IPS-11a (cell line): ENCODE results near the gene FOLR1.
A peak's percentile ranks its signal among the peaks of the same experiment; 100 is the strongest.

Experiments
- H3K4me3 ChIP-seq: one replicate; pipeline ENCODE4 v1.5.1; 2013; ENCODE audit warnings: low read depth, low read length, control low read depth

FOLR1 gene

DNA sequence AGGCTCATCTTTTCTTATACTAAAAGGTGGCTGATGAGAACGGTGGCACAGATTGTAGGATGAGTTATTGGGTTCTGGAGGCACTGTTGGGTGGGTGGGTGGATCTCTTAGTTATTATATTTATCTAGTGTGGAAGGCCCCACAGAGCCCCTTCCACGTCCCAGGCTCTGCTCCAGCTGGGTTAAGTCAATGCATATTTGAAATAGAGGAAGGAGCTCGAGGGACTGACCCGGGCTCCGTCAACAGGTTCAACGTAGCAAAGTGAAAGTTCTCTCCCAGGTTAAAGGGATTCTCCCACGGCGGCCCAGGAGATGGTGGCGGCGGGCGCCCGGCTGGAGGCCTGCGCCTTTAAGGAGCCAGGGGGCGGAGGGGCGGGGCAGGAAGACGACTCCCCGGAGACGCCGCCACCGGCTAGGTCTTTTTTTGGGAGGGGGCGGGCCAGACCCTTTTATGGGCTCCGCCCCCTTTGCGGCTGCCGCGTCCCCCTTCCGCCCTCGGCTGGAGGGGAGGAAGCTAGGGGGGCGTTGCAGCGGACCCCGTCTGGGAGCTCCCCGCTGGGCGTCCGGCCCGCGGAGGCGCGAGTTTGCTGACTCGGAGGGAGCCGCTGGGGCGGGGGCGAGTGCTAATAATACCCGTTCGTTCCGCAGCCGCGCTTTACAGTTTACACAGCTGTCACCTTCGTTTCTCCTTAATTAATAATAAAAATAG lies 31.1 kb downstream of the FOLR1 start:
- H3K4me3 ChIP-seq: peak overlapping the region; percentile 61

- H3K4me3 ChIP-seq: peak overlapping the region; percentile 80
These were observed 31.9 kb downstream of the FOLR1 start for GRCh38 chr11:72223615-72224563.

DNA sequence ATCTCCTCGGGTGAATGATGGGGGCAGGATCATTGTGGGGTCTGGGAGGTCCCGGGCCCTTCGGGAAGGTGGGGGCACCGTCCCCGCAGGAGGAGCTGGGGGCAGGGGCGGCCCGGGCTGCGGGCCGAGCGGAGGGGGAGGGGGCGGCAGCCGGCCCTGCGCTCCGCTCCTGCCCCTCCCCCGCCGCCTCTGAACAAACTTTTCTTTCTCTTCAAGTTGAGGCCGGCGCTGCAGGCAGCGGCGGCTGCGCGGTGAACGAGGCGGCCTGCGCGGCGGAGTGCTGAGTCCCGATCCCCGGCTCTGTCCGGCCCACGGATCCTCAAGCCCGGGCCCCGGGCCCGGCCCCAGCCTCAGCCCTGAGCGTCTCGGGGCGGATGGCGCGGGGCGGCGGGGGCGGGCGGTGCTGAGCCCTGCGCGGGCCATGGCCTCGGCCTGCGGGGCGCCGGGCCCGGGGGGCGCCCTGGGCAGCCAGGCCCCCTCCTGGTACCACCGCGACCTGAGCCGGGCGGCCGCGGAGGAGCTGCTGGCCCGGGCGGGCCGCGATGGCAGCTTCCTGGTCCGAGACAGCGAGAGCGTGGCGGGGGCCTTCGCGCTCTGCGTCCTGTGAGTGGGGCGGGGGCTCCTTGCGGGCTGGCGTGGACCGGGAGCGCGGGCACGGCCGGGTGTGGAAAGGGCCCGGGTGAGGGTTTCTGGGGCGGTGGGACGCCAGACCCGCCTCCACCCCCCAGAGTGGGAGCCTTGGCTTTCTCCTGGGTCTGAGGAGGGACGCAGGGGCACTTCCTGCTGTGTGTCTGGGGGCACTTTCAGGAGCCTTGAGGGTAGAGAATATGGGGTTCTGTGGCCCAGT lies 32.8 kb downstream of the FOLR1 start, which contains the start of gene INPPL1:
Gene INPPL1 (plus strand): TSS at position 204 of the 847 bp plus-strand sequence. CDS start 218 bp downstream, at position 422.
- peak within 1 kb of the TSS; percentile 80 for H3K4me3 ChIP-seq

DNA sequence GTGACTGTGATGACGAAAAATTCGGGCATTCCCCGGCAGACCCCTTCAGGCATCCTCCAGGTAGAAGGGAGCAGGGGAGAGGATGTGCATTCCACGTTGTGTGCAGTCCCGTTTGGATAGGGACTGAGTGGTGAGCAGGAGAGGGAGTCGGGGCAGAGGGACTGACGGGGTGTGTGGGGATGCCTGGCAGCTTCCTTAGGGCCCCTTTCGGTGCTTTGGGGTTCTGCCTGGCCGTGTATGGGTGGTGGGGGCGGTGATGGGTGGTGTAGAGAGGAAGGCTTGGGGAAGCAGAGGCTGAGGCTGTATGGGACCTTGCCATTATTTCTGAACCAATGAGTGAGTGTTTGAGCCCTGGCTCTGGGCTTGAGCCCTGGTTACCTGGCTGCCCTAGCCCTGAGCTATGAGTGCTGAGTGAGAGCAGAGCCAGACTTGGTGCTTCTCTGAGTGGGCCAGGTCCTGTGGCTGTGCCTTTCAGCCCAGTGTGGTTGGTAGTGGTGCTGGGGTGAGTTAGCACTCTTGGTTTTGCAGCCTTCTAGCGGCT lies 33.5 kb downstream of the FOLR1 start:
- H3K4me3 ChIP-seq: peak overlapping the region; percentile 80

DNA sequence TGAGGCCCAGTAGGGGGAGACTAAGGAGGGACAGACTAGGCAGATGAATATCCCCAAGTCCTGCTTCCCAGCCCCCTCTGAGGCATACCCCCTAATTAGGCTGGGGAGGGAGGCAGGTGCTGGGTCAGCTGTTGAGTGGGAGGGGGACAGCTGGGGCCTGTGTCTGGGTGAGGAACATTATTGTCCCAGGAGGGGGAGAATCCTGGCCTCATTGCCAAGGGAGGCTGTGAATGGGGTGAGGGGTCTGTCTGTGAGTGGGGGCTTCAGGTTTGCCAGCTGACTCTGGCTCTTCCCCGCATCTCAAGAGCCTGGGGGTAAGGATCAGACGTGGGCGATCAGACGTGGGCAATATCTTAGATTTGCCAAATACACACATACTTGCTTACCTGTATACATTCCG lies 34.8 kb downstream of the FOLR1 start:
- no peak overlapping the region for H3K4me3 ChIP-seq

DNA sequence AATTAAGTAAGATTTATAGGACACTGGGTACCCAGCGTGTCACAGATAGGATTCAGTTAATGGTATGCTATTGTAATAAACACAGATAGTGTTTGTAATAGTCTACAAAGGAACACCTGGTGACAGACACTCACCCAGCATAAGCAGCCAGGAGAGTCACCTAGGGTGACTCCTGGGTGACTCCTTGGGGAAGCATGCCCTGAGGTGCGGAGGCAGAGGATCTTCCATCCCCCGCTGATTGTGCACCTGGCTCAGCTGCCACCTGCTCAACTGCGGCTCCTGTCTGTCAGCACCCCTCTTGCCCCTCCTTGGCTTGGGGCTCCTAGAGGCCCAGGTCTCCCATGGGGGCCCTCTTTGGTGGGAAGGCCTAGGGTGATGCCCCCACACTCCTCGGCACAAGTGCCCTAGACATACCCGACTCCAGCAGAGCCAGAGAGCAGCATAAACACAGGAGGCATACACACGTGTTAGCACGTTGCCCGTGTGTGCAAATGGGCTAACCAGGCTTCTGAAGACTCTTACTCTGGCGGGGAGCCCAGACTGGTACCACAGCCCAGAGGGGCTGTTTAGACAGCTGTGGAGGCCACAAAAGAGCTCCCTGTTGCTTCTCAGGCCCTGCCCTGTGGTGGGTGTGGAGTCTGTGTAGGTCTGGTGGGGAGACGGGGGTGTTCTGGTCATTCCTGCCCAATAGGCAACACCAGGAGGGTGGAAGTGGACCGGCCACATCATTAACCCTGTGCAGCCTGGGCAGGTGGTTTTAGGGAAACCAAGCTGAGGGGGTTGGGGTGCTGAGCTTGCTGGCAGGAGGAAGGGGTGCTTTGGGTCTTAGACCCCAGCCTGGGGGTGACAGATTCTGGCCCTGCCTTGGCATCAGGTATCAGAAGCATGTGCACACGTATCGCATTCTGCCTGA lies 35.6 kb downstream of the FOLR1 start:
- H3K4me3 ChIP-seq: no peak overlapping the region

- no peak overlapping the region for H3K4me3 ChIP-seq
These were observed 36.4 kb downstream of the FOLR1 start for GRCh38 chr11:72228229-72228843.

GRCh38 chr11:72228844-72229231 lies 36.9 kb downstream of the FOLR1 start:
- no peak overlapping the region for H3K4me3 ChIP-seq

- H3K4me3 ChIP-seq: no peak overlapping the region
These were observed 37.5 kb downstream of the FOLR1 start for GRCh38 chr11:72229336-72229924.

DNA sequence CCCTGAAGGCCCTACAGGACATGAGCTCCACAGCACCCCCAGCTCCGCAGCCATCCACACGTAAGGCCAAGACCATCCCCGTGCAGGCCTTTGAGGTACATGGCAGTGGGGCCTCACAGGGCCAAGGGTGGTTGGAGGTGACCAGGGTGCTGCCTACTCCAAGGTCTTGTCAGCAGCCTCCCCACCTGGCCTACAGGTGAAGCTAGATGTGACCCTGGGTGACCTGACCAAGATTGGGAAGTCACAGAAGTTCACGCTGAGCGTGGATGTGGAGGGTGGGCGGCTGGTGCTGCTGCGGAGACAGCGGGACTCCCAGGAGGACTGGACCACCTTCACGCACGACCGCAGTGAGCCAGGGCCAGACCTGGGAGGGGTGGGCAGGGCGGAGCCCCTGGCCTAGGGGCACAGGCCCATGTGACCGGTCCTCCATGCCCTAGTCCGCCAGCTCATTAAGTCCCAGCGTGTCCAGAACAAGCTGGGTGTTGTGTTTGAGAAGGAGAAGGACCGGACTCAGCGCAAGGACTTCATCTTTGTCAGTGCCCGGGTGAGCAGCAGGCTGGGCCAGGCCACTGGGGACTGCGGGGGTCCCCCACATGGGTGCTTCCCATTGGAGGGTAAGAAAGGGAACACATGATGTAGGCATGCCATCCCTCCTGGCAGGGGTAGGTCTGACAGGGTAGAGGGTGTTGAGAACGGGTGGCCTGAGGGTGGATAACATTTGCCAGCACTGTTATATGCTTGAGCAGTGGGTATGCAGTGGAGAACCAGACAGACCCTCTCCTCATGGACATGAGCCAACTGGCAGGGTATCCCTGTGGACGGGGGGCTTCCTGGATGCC lies 38.2 kb downstream of the FOLR1 start:
- H3K4me3 ChIP-seq: no peak overlapping the region

- no peak overlapping the region for H3K4me3 ChIP-seq
These were observed 38.9 kb downstream of the FOLR1 start for GRCh38 chr11:72230764-72231365.

- no peak overlapping the region for H3K4me3 ChIP-seq
These were observed 39.7 kb downstream of the FOLR1 start for GRCh38 chr11:72231396-72232259.

GRCh38 chr11:72232260-72233055 lies 40.5 kb downstream of the FOLR1 start:
- H3K4me3 ChIP-seq: no peak overlapping the region

- no peak overlapping the region for H3K4me3 ChIP-seq
These were observed 41.3 kb downstream of the FOLR1 start for GRCh38 chr11:72233056-72233772.
